GM19468 (cell line): Measurements from ENCODE around the gene HGS.
"Not testable (repeated sequence)": the region's sequence is repeated elsewhere in the genome, so short reads cannot be mapped to it uniquely, and the experiment has no call there.

Source experiments
- ATAC-seq: cut with Tn5 transposase; IDR thresholded peaks from one replicate; pipeline ENCODE4 v1.9.1; 2021; ENCODE audit warnings: mild to moderate bottlenecking, moderate library complexity, moderate number of reproducible peaks; ENCODE audit not compliant: unreplicated experiment; ENCODE audit errors: extremely low read depth

HGS gene

GRCh38 chr17:81737947-81738800 is 54.4 kb downstream of the HGS start:
- ATAC-seq: no peak

GRCh38 chr17:81738801-81739393 is 55.1 kb downstream of the HGS start:
- no peak for ATAC-seq

- not testable (repeated sequence) for ATAC-seq
Measured at GRCh38 chr17:81739593-81739992, 55.8 kb downstream of the HGS start.

GRCh38 chr17:81740395-81740961 is 56.7 kb downstream of the HGS start:
- no peak for ATAC-seq

- no peak for ATAC-seq
Measured at GRCh38 chr17:81741049-81741593, 57.3 kb downstream of the HGS start.

GRCh38 chr17:81741594-81742452 is 58.0 kb downstream of the HGS start:
- no peak for ATAC-seq
